ENCODE data around the gene ECHS1.
"Not testable (repeated sequence)": the region's sequence is repeated elsewhere in the genome, so short reads cannot be mapped to it uniquely, and the experiment has no call there.

Gene ECHS1

GRCh38 chr10:133373174-133374090 lies at the start of gene ECHS1:
Gene ECHS1 (minus strand): TSS chr10:133373354. CDS start chr10:133373333, 21 bp downstream.
- DNase-seq (ENCODE audit: low read depth in 2 of 2) = peak; percentile 81 to 90

DNA sequence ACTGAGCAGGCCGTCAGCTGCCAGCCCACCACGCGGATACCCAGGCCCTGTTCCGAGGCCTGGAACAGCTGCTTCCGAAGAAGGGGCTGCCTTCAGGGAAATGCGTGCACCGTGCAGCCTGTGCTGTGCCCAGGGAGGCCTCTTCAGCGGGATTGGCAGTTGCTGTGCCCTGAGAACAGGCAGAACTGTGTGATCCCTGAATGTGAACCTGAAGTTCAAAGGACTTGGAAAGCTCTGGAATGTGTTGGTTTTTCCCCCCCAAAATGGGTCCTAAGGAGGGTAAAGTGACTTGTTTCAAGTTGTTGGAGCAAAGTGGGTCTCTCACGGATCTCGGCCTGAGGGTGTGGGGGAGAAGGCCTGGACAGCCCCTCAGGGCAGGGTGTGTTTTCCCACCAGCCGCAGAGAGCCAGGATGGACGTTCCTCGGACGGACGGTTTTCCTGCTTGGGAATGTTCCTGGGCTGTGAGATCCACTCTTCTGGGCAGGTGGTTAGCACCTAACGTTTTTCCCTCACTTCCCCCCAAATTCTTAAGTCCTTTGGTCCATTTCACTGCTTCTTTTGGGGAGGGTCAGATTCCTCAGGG lies 49.2 kb upstream of the ECHS1 start:
- no peak for DNase-seq (ENCODE audit: low read depth in 2 of 2)

DNA sequence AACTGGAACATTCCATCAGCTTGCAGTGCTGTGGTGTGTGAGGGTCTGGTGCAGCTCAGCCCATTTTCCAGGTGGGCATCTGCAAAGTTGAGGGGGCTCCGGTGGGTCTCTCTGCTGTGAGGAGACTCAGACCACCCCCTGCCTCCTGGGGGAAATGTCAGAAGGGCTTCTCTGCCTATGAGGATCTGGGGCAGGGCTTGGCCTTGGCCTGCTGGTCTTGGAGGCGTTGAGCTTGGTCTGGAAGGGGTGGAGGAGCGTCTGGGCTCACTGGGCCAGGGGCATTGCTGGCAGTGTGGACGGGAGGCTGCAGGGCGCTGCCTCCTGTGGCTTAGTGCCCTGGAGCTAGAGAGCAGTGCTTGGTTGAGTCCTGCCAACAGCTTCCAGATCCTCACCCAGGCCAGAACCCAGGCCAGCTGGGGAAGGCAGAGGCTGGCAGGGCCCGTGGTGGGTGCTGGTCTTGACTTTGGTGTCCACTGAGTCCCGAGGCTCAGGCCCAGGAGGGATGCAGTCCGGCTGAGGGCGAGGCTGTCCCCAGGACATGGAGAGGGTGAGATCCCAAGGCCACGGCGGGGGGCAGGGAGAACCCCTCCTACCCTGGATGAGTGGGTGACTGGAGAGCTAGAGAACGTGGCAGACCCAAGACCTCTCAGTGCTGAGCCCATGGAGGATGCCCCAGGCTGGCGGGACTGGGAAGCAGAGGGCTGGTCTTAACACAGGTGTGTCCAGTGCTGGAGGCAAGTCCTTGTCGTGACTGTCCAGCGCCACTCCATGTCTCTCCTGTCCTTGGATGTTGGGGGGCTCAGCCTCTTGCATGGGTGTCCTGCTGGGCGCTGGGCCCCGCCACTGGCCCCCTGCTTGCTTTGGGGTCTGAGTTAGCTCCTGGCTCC lies 48.4 kb upstream of the ECHS1 start:
- DNase-seq (ENCODE audit: low read depth in 2 of 2) = no peak

GRCh38 chr10:133420579-133420978 lies 47.4 kb upstream of the ECHS1 start:
- DNase-seq (ENCODE audit: low read depth in 2 of 2) = no peak

DNA sequence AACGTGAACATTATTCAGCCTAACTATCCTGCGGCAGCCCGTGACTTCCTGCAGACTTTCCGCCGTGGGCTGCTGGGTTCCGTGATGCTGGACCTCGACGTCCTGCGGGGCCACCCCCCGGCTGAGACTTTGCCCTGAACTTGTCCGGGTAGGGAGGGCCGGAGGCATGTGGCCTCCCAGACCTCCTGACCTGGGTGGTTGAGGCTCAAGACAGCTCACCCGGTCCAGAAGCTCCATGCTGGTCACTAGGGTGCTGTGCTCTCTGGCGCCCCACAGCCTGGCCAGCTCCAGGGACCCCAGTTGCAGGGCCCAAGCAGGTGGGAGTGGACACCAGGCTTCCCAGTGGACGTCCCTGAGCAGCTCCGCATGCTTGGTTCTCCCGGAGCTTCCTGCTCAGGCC lies 46.9 kb upstream of the ECHS1 start:
- DNase-seq (ENCODE audit: low read depth in 2 of 2) = no peak

DNA sequence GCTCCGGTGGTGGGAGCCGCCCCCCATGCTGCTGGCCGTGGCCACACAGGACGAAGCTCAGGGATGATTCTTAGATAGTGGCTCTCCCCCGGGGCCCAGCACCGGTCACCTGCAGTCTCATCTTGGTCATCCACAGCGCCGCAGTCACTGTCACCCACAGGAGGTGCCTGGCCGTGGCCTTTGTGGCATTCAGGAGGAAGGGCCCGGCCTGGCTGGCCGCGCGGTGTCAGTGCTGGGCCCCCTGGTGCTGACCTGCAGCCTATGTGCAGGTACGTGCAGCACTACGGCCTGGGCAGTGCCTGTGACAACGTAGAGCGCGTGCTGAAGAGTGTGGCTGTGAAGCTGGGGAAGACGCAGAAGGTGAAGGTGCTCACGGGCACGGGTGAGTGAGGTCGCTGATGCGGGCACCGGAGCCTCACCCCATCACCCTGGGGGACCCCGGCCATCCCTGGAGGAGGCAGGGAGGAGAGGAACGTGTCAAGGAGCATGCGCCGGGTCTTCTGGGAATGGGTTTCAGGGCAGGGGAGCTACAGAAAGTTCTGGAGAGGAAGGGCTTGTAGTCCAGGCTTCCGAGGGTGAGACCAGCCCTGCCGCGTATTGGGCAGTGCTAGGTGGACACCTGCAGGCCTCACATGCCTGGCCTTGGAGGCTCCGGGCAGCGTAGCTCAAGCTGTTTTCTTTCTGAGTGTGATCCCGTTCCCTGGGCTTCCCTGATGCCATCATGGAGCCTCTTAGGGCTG lies 46.2 kb upstream of the ECHS1 start:
- no peak for DNase-seq (ENCODE audit: low read depth in 2 of 2)

- DNase-seq (ENCODE audit: low read depth in 2 of 2) = no peak
Observed at GRCh38 chr10:133418289-133418993, 45.3 kb upstream of the ECHS1 start.

DNA sequence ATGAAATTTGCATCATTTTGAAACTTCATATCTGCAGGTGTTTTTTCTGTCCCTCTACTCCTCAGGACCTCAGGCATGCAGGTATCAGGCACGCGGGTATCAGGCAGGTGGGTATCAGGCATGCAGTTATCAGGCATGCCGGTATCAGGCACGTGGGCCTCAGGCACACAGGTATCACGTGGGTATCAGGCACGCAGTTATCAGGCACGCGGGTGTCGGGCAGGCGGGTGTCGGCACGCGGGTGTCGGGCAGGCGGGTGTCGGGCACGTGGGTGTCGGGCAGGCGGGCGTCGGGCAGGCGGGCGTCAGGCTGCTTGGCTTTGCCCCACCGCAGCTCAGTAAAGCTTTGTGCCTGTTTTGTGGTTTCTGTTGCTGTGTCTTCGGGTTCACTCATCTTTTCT lies 42.6 kb upstream of the ECHS1 start:
- no peak for DNase-seq (ENCODE audit: low read depth in 2 of 2)

DNA sequence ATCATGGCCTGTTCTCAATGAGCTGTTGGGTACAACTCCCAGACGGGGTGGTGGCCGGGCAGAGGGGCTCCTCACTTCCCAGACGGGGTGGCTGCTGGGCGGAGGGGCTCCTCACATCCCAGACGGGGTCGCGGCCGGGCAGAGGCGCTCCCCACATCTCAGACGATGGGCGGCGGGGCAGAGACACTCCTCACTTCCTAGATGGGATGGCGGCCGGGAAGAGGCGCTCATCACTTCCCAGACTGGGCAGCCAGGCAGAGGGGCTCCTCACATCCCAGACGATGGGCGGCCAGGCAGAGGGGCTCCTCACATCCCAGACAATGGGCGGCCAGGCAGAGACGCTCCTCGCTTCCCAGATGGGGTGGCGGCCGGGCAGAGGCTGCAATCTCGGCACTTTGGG lies 41.2 kb upstream of the ECHS1 start:
- not testable (repeated sequence) for DNase-seq (ENCODE audit: low read depth in 2 of 2)

DNA sequence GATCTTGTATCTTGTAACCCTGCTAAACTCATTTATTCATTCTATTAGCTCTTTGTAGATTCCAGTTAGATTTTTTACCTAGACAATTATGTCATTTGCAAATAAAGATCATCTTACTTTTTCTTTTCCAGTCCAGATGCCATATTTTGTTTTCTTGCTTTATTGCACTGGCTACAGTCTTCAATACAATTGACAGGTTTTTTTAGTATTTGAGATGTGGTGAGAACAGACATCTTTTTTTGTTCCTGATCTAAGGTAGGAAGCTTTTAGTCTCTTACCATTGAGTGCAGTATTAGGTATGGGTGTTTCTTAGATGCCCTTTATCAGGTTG lies 39.2 kb upstream of the ECHS1 start:
- no peak for DNase-seq (ENCODE audit: low read depth in 2 of 2)

GRCh38 chr10:133411523-133412380 lies 38.6 kb upstream of the ECHS1 start:
- DNase-seq (ENCODE audit: low read depth in 2 of 2) = no peak

DNA sequence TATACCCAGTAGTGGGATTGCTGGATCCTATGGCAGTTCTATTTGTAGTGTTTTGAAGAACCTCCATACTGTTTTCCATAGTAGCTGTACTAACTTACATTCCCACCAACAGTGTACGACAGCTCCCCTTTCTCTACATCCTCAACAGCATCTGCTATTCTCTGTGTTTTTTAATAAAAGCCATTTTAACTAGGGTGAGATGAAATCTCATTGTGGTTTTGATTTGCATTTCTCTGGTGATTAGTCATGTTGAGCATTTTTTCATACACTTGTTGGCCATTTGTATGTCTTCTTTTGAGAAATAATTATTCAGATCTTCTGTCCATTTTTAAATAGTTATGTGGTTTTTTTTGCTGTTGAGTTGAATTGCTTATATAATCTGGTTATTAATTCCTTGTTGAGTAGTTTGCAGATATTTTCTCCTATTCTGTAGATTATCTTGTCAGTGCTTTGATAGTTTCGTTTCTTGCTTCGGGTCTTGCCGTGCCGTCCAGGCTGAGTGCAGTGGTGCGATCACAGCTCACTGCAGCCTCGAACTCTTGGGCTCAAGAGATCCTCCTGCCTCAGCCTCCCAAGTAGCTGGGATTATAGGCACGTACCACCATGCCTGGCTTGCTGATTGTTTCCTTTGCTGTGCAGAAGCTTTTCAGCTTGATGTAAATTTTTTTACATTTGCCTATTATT lies 32.8 kb upstream of the ECHS1 start:
- DNase-seq (ENCODE audit: low read depth in 2 of 2) = no peak

GRCh38 chr10:133405272-133405671 lies 32.1 kb upstream of the ECHS1 start:
- no peak for DNase-seq (ENCODE audit: low read depth in 2 of 2)

- no peak for DNase-seq (ENCODE audit: low read depth in 2 of 2)
Observed at GRCh38 chr10:133403784-133404183, 30.6 kb upstream of the ECHS1 start.

DNA sequence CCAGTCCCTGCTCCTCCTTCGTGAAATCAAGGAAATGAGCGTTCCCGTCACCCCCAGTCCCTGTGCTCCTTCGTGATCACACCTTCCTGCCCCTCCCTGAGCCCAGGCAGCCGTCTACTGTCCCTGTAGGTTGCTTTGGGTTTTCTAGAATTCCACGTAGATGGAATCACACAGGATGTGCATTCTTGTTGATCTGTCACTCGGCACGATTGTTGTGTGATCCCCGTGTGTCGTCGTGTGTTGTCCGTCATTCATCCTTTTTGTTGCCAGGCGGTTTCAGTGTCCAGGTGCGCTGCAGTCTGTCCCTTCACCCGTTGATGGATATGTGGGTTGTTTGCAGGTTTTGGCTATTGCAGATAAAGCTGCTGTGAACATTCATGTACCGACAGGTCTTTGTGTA lies 30.2 kb upstream of the ECHS1 start:
- no peak for DNase-seq (ENCODE audit: low read depth in 2 of 2)

DNA sequence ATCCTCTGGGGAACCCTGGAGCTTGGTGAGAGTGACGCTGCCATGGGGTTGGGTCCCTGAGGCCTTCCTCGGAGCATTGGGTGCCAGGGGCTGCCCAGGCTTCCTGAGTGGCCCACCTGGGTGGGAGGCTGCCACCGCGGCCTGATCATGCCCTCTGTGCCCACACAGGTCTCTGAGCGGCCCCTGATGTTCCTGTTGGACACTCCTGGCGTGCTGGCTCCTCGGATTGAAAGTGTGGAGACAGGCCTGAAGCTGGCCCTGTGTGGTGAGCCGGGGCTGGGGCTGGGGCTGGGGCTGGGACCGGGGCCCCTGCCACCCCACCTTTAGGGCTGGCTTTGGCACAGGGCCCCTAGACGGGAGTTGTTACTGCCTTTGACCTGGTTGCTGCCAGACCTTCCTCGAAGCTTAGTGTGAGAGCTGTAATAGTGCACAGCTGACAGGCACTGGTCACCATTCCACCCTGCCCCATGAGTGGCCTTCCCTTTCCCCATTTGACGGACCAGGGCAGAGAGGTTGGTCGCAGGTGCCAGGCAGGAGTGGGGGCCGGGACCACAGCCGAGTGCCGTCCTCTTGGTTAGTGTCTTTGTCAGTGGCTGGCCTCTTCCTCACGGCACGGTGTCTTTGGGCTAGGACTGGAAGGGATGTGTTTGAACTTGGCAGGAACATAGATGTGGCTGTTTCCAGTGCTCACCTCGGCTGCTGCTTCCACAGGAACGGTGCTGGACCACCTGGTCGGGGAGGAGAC lies 29.0 kb upstream of the ECHS1 start:
- DNase-seq (ENCODE audit: low read depth in 2 of 2) = no peak

DNA sequence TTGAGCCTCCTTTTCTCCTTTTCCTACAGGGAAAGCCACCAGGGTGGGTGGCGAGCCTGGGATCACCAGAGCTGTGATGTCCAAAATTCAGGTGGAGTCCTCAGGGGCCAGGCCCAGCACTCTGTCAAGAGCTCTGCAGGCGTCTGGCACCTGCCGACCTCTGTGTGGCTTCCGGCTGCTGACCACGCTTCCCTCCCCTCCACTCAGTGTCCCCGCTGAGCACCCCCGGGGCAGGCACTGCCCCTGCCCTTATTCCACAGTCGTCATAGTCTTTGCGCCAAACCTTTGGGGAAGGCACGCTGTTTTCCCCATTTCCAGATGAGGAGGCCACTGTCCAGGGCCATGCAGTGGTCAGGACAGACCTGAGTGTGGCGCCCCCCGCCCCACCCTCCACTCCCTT lies 28.3 kb upstream of the ECHS1 start:
- no peak for DNase-seq (ENCODE audit: low read depth in 2 of 2)

DNA sequence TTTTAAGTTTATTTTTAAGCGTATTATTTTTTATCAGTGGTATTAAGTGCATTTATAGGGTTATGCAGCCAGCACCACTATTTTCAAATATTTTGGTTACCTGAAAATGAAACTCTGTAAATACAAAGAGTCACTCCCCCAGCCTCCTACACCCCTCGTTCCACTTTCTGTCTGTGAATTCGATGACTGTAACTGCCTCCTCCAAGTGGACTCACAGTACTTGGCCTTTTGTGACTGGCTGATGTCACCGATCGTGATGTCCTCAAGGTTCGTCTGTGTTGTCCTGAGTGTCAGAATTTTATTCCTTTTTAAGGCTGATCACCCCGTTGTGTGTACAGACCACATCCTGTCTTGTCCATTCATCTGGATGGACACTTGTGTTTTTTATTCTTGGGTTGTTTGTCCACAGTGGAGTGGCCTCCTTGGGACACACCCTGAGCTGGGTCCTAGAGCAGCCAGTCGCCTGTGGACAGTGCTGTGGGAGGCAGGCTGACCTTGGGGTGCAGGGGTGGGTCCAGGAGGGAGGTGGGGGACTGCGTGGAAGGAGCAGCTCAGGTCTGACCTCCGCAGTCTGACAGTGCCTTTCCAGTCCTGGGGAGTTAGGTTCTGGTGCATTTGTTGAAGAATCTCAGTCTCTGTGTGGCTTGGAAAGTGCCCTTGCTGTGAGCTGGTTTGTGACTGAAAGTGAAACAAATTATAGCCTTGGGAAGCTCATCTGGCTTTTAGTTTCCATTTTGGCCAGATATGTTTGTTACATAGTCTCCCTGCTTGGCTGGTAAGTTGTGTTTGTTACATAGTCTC lies 27.7 kb upstream of the ECHS1 start:
- DNase-seq (ENCODE audit: low read depth in 2 of 2) = no peak

Data from stimulated activated CD8-positive, alpha-beta memory T cell treated with anti-CD3 and anti-CD28 coated beads, Interleukin-15, amount 100 ng/mL, for 4 hours (primary cell).